ENCODE measurements around the gene GRM4. TPM values are rescaled to one million over a fixed set of nuclear protein-coding genes. Genes with fewer than 3 reads are reported as not detected.

The GRM4 gene
- total and polyA plus RNA-seq, 10 of the 15 experiments (the other 5 are each of a cell fraction or from before 2014, with no cell fraction given): 0.01 to 0.31 (median 0.05) TPM; not detected in 2

- RAD21 ChIA-PET (ENCODE audit: unreplicated experiment): no interaction called here
- no peaks in the 10 kb centered on the region for H3K79me2 ChIP-seq (ENCODE audit: control insufficient read depth, insufficient read depth, low read length)
- SMC1A ChIA-PET (ENCODE audit: uncharacterized antibody, unreplicated experiment): no interaction called here
- H3K4me2 ChIP-seq (ENCODE audit: control insufficient read depth, insufficient read depth): no peak overlapping the region
- H3K4me3 ChIP-seq: no peak overlapping the region
- no peak overlapping the region for H3K27ac ChIP-seq (ENCODE audit: control insufficient read depth, insufficient read depth)
- no peaks in the 10 kb centered on the region for H4K20me1 ChIP-seq (ENCODE audit: control insufficient read depth, insufficient read depth)
- no peaks in the 10 kb centered on the region for H3K4me1 ChIP-seq (ENCODE audit: control insufficient read depth, insufficient read depth, low read length)
- CTCF ChIA-PET: interaction anchor here (0.5 kb wide), 1 partner anchor 8 kb away, joined by 3 read pairs; no protein-coding TSS in a partner anchor
- WGBS (ENCODE audit: insufficient coverage, insufficient replicate concordance, low lambda C conversion rate, missing lambda C conversion rate): 20% methylated on average over 3 of the region's 3 CpGs
- no peak for DNase-seq (ENCODE audit: low read depth, low spot score)
- ATAC-seq: no peak
- H3K36me3 ChIP-seq (ENCODE audit: control insufficient read depth in 2 of 2, insufficient read depth in 2 of 2, low read length in 1 of 2): no peaks in the 10 kb centered on the region
- no TSS peak for BruUV-seq (replicated peaks)
- H3K9me3 ChIP-seq (replicated peaks; ENCODE audit: control insufficient read depth, insufficient read depth, low read length): no peaks in the 10 kb centered on the region
- POLR2A ChIA-PET: no interaction called here
- no peak overlapping the region for H3K9ac ChIP-seq (ENCODE audit: control insufficient read depth, insufficient read depth, low read length)
- H3K27me3 ChIP-seq (replicated peaks in 1 of 2; ENCODE audit: control insufficient read depth in 2 of 2, insufficient read depth in 2 of 2, low read length in 1 of 2): peaks cover 0 to 3% of the 10 kb centered on the region in 2 experiments; a peak in 2 of 4 replicates
- in situ Hi-C loops (cut with MboI): no loop called here
- FAIRE-seq: no peak
- intact Hi-C loops (cut with micrococcal nuclease; ENCODE audit: unreplicated experiment): no loop called here
- no peak overlapping the region for H2AFZ ChIP-seq (ENCODE audit: control insufficient read depth, low read depth, low read length)
- TF ChIP-seq DPF2 (IDR thresholded peaks at IDR 0.05) (no peak), KLF5 (IDR thresholded peaks at IDR 0.05; ENCODE audit: partially characterized antibody) (no peak), IRF4 (IDR thresholded peaks at IDR 0.05; ENCODE audit: low read depth, low read length) (no peak), SREBF2 (IDR thresholded peaks at IDR 0.05; ENCODE audit: low read length) (no peak)
Observed at GRCh38 chr6:34125939-34126338, 19.9 kb downstream of the GRM4 start.

- ChIA-PET RAD21 (ENCODE audit: unreplicated experiment) (no interaction called here), CTCF (no interaction called here), SMC1A (ENCODE audit: uncharacterized antibody, unreplicated experiment) (no interaction called here), POLR2A (no interaction called here)
- Histone ChIP-seq H3K36me3 (ENCODE audit: control insufficient read depth in 2 of 2, insufficient read depth in 2 of 2, low read length in 1 of 2) (no peaks in the 10 kb centered on the region), H3K4me2 (ENCODE audit: control insufficient read depth, insufficient read depth) (no peak overlapping the region), H2AFZ (ENCODE audit: control insufficient read depth, low read depth, low read length) (no peak overlapping the region), H4K20me1 (ENCODE audit: control insufficient read depth, insufficient read depth) (no peaks in the 10 kb centered on the region), H3K4me1 (ENCODE audit: control insufficient read depth, insufficient read depth, low read length) (no peaks in the 10 kb centered on the region), H3K9ac (ENCODE audit: control insufficient read depth, insufficient read depth, low read length) (no peak overlapping the region), H3K9me3 (replicated peaks; ENCODE audit: control insufficient read depth, insufficient read depth, low read length) (no peaks in the 10 kb centered on the region), H3K27me3 (replicated peaks in 1 of 2; ENCODE audit: control insufficient read depth in 2 of 2, insufficient read depth in 2 of 2, low read length in 1 of 2) (peaks cover 0 to 3% of the 10 kb centered on the region in 2 experiments; a peak in 3 of 4 replicates), H3K79me2 (ENCODE audit: control insufficient read depth, insufficient read depth, low read length) (no peaks in the 10 kb centered on the region), H3K4me3 (no peak overlapping the region), H3K27ac (ENCODE audit: control insufficient read depth, insufficient read depth) (no peak overlapping the region)
- no TSS peak for BruUV-seq (replicated peaks)
- intact Hi-C loops (cut with micrococcal nuclease; ENCODE audit: unreplicated experiment) (no loop called here), in situ Hi-C loops (cut with MboI) (no loop called here)
- no peak for TF ChIP-seq SIN3A (IDR thresholded peaks at IDR 0.05; ENCODE audit: low read depth, low read length)
- no peak for TF ChIP-seq RB1 (IDR thresholded peaks at IDR 0.05; ENCODE audit: borderline replicate concordance)
- no peak for TF ChIP-seq PML (IDR thresholded peaks at IDR 0.05; ENCODE audit: low read length)
- no peak for TF ChIP-seq NBN (IDR thresholded peaks at IDR 0.05)
- no peak for TF ChIP-seq KAT2A (conservative IDR thresholded peaks at IDR 0.05; ENCODE audit: control insufficient read depth, low read depth, low read length)
- TF ChIP-seq PAX5 (IDR thresholded peaks at IDR 0.05; ENCODE audit: borderline replicate concordance, low read depth, low read length): no peak
- ATAC-seq (no peak), DNase-seq (ENCODE audit: low read depth, low spot score) (no peak), FAIRE-seq (no peak)
- 28% methylated on average over 13 of the region's 13 CpGs for WGBS (ENCODE audit: insufficient coverage, insufficient replicate concordance, low lambda C conversion rate, missing lambda C conversion rate)
Observed at GRCh38 chr6:34120953-34121675, 24.8 kb downstream of the GRM4 start.

All from GM12878 (cell line).